HG02763 (cell line): ENCODE data around the gene VGLL3.

ENCODE experiments used
- ATAC-seq: cut with Tn5 transposase; IDR thresholded peaks from one replicate; pipeline ENCODE4 v1.9.1; 2021; ENCODE audit warnings: mild to moderate bottlenecking, moderate library complexity; ENCODE audit not compliant: unreplicated experiment

VGLL3 gene

DNA sequence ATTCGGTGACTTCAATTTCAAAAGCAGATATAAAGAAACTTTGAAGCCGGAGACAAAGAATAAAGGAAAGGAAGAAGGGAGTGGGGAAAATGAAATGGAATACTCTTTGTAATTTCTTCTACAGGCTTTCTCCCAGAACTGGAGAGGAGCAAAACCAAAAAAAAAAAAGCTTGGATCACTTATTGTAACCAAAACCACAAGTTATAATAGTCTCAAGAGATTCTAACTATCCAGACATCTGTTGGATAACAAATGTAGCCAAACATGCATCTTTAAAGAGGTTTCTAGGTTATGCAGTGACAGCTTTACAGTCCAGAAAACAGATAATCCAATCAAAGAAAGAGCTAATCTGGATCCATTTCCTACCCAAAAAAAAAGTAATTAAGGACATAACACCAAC, 36.2 kb downstream of the VGLL3 start:
- ATAC-seq = no peak

DNA sequence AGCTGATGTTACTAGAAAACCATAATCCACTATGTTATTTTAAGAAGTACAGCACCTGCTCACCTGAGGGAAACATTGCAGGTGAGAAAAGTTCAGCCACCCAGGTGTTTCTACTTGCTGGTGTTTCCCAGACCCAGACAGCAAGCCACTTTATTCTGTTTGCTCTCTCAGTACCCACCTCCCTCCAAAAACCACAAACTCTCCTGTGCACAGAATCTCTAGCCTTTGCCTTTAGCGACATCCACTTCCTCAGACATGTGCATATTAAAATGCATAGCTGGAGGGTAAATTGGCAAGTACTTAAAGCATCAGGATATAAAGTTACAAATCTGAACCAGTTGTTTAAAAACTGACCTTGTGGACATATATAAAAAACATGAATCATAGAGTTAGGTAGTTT, 36.7 kb downstream of the VGLL3 start:
- ATAC-seq = no peak

DNA sequence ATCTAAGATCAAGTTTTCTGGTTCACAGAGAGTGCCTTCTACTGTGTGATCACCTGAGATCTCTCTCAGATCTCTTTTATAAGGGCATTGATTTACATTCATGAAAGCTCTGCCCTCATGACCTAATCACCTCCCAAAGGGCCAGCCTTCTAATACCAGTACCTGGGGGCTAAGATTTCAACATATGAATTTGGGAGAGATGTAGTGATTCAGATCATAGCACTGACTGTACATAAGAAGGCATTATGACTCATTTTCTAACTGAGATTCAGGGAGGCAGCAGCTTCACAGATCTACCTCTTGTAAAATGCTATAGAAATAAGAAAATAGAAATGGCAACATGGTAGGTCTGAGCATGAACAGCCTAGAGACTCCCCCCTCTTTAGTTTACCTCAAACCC, 39.6 kb downstream of the VGLL3 start:
- no peak for ATAC-seq

DNA sequence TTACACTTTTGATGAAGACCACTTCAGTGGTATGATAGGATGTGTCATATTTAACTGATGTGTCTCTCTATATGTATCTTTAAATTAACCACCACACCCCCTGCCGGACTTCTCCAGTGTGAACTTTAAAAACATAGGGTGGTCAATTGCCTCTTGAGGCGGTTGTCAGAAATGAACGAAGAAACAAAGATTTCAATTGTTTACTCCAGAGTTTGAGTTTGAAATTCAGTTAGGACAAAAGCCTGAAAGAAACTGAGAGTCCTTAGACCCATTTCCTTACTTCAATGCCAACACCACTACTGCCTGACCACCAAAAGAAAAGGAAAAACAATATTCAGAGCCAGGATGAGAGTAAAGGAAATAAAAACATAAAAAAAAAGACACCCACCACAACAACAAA, 40.2 kb downstream of the VGLL3 start:
- ATAC-seq = no peak

DNA sequence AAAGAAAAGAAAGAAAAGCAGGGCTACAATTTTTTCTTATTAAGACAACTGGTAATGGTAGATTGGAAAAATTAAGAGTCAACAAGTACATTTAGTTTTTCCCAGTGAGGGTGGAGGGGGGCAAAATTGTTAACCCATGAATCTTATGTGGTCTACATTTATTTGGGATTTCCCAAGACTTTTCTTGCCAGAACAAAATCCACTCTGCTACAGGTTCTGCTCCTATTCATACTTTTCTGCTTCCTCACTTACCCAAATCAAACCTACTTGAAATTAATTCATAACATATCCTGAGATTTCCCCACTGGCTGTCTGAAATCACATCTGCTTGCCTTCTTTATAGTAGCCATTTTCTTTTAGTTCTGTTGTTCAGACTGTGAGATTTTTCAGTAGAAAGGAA, 41.1 kb downstream of the VGLL3 start:
- no peak for ATAC-seq

DNA sequence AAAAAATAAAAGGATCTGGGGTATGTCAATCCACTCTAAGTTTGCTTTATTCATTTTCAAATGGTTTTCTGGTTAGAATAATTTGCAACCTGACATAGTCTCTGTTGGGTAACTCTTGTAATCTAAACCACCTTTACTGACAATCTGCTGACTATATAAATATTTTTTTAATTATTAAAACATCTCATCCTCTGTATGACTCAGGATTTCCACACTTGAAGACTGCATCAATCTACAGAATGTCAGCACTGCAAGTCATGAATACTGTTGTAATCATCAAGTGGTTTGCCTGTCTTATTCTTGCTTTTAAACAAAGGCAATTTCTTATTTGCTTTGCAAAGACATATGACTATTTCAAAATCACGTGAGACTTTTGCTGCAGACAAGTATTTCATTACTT, 42.1 kb downstream of the VGLL3 start:
- ATAC-seq = no peak

DNA sequence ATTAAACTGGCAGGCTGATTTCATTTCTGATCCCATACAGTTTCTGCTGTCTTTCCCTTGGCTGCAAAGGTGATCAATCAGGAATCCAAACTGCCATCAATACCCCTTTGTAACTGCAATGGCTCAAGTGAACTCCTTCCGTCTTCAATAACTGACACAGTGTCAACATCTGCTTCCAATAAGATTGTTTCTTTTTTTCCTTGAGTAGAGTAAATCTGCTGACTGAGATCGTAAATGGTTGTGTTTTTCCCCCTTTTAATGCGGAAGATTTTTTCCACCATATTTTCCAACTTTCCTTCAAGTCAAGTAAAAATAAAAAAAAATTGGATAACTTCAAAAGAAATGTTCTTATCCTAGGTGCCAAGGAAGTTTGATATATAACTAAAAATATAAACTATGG, 48.7 kb downstream of the VGLL3 start:
- ATAC-seq = no peak

DNA sequence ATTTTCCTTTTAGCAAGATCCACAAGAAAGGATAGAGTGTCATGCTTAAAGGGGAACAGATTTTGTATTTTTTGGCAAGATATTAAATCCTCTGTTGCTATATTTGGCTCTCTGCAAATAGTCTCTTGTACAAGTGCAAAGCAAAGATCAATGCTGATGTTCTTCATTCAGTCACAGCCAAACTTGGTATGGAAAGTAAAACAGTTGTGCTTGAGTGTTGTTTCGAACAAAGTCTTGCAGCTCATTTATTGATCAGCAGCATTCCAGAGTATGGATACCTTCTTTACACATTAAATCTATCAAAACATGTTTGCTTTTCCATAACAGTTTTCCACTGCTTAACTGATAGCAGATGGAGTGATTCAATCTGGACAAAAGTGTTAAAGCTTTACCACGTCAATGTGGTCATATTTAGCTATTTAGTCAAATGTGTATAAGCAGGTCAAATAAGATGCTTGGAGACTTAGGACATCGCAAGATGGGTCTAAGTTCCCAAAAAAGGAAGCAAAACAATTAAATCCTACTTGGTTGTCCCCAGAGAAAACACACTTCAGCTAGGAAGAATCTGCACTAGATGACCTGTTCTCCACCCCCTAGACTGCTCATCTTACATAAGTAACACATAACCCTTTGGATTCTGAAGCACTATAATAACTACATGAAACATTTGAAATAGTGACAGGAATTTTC, 52.4 kb downstream of the VGLL3 start:
- ATAC-seq = no peak

DNA sequence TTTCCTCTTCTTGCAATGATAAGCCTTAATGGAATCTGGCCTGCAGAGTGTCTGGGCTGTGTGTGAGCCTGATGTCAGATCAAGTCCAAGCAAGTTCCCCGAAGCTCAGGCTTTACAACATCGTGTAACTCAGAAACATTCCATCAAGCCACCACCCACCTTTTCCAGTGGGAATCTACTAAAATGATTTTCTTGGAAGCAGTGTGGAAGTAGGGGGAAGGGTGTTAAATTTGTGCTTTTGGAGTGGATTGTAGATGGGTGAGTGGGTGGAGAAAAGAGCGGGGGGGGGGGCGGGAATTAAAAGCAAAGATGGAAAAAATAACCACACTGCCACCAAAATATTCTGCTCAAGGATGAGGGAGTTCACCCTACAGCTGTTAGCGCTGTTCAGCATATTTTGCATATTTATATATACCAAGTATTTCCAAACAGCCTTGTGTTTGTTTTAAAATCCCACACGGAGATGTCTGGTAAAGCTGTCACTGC, 53.6 kb downstream of the VGLL3 start:
- no peak for ATAC-seq

DNA sequence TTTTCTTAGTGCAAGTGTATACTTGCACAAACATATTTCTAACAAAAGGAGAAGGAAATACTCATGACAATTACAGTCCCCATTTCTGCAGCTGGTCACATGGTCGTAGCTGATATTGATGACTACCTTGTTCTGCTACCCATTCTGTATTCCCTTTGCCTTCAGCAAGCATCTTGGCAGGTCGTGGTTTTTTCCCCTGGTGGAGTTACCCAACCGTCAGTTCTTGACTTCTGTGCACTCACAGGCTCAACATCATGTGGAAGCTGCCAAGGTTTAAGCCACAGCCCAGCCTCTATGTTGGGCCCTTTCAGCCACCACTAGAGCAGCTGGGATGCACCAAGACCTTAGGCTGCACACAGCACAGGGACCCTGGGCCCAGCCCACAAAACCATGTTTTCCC, 56.1 kb downstream of the VGLL3 start:
- no peak for ATAC-seq

DNA sequence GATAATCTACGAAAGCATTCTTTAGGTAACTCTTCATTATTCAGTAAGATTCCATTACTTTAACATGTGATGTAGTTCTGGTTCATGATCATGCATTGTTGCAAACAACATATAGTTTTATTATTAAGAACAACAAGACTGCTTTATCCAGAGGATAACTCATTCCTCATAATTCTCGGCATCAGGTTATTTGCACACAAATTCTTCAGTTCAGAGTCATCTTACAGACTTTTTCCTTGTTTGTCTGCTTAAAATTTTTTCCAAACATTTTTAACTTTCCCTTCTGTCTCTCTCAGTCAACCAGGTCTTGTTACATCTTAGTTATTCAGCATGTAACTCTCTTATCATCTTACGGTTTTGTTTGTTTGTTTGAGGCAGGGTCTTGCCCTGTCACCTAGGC, 60.1 kb downstream of the VGLL3 start:
- no peak for ATAC-seq

DNA sequence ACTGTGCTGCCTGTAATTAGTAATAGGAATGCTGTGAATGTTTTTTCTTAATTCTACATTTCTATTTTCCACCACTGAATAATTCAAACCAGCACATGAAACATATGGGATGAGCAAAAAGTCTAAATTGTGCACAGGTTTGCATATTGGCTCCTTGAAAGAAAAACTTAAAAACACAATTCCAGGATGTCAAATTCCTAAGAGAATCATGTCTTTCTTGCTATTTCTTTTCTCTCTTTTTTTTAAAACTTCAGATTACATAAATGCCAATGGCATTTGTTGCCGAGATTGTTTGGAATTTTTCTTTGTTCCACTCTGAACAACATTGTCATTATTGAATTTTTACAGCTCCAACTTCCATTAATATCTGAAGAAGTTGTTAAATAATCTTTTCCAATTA, 60.8 kb downstream of the VGLL3 start:
- ATAC-seq = no peak

DNA sequence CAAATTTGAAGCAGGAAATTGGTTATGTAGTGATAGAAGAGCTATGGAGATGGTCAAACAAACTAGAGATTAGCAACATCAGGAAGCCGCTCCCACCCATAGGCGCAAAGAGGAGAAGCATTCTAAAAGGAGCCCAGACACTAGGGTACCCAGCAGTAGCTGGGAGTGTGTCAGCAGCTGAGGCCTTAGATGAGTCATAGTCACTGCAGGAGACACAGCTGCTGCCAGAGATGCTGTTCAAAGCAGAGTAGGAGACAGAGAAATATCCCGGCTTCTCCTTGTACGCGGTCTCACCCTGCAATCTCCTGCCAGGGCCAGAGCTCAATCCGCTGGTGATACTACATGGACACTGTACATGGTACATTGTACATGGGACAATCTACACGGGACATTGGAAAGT, 61.9 kb downstream of the VGLL3 start:
- ATAC-seq = no peak

DNA sequence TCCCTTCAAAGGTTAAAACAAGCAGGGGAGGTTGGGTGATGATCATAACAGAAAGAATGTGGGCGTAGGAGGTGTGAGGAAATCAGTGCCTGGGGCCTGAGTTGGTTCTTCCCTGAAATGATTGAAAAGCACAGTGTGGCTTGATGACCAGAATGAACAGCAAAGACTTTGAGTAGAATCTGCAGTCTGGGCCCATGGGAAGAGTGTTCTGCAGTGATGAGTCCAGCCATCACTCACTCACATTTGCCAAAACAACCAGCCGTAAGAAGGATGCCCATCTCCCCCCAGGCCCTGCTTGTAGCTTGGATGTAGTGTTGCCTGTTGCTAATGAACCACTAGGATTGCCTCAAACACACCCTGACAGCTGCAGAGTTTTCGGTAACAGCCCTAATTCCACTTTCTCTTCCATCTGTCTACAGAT, 67.9 kb downstream of the VGLL3 start:
- ATAC-seq = no peak

DNA sequence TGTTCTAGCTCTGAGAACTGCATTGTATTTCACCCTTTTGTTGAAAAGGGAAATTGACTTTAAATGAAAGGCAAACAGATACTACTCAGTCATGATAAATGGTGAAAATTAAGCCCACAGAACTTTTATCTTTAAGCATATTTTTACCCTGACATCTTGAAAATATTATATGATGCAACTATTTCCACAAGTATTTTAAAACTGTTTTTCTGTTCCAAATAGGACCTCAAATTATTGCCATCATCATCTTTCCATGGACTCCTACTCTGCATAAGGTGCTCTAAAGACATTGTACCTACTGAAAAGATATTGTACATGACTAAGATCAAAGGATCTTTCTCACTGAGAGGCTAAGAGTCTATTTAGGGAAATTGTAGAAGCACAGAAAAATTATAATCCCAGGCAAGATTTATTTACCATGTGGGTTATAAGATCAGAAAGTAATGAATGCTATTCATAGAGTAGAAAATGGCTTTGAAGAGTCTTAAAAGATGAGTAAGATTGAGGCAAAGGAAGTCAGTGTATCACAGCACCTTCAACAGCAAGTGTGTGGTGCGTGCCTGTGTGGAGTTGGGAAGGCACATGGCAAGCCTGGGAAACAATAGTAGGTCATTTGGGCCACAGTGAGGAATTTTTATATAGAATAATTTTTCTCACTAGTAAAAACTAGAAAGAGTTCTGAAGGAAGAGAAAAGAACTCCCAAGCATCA, 68.8 kb downstream of the VGLL3 start:
- ATAC-seq = no peak

DNA sequence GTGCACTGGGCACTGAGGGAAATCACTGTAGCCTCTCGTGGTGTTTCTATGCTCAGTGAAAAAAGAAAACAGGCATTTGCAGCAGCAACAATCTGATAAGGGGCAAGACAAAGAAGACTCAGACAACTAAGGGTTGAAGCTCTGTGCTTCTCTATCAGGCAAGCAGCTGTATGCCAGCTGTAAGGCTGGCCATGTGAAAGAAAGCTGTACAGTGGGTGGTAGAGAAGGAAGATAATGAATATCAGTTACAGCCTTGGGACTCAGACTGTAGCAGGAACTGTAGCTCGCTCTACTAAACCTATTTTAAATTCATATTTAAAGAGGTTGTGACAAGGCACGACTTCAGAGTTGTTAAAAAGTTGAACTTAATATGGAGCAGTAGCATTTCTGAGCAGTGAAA, 76.3 kb downstream of the VGLL3 start:
- no peak for ATAC-seq

DNA sequence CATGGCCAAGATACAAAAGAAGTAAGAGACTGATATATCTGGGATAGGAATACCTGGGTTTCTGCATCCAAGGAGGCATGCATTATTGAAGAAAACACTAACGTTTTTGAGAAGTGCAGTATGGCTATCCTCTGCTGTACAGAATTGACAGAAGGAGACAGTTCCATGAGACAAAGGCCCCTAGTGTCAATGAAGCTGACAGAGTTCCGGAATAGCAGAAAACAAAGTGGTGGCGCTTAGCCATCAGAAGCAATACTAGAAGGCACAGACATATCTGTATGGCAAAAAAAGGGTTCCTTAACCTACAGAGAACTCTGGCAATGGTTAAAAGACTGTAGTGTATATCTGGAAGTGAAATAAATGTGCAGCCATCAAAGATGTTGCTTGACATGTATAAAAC, 77.8 kb downstream of the VGLL3 start:
- no peak for ATAC-seq

DNA sequence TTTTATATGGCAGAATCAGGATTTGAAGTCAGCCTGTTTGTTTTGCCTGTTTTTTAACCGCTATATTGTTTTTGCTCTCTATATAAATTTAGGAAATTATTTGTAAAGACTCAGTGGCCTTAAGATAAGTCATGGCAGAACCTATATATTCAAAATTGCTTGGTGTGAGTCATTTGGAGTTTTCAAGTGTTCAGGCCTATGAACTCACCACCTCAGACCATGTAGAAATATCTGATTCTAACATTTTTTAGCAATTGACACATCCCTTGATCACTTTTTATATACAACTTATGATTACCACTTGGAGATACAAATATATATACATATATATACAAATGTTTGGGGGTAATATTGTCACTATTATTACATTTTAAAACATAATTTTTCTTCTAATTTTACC, 95.7 kb downstream of the VGLL3 start:
- no peak for ATAC-seq

DNA sequence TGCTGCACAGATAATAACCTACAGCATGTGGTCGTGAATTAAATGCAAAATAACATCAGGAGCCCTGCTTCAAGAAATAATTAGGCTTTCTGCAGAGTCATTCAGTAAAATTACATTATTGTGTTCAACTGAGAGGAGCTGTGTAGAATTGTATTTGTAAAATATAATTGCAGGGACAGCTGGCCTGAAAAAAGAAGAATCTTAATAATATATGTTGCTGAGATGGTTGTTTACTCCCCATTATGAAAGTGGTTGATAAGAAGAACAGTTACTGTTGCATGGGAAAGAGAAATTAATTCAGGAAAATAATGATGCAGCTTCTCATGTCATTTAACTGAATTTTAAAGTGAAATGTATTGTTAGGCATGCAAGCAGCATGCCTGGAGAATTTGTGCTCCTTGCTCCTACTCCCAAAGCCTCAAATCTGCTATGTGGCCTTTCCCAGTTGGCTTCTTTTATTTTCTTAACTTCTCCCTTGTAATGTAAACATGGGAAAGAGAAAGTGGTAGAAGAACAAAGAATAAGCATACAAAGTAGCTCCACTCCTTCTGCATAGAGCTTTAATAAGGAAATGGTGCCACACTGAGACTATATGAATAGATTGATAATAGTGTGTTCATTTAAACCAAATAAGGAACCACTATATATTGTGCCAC, 100.1 kb downstream of the VGLL3 start:
- ATAC-seq = no peak
